Measurements from ENCODE around the gene RPA1. TPM values are rescaled to one million over a fixed set of nuclear protein-coding genes. Genes with fewer than 3 reads are reported as not detected.

The RPA1 gene
- total RNA-seq, 2 donors from 2014 or later, result 63.4 to 105 TPM

GRCh38 chr17:1947743-1948516 is 118.1 kb downstream of the RPA1 start:
- no peaks in the 10 kb centered on the region for H3K9me3 ChIP-seq
- H3K4me3 ChIP-seq, result no peak overlapping the region
- H3K9ac ChIP-seq (ENCODE audit: low read depth in 2 of 2, low read length in 2 of 2), result no peak overlapping the region
- no peak for TF ChIP-seq CTCF (IDR thresholded peaks at IDR 0.05)
- no peaks in the 10 kb centered on the region for H3K27me3 ChIP-seq
- H3K36me3 ChIP-seq, result no peaks in the 10 kb centered on the region
- no peak for DNase-seq
- intact Hi-C loops (cut with DNase I), result no loop called here
- no peak overlapping the region for H3K27ac ChIP-seq
- H3K4me1 ChIP-seq, result no peaks in the 10 kb centered on the region

GRCh38 chr17:1948517-1948825 is 118.7 kb downstream of the RPA1 start:
- Histone ChIP-seq H3K36me3 (no peaks in the 10 kb centered on the region), H3K9me3 (no peaks in the 10 kb centered on the region), H3K9ac (ENCODE audit: low read depth in 2 of 2, low read length in 2 of 2) (no peak overlapping the region), H3K27me3 (no peaks in the 10 kb centered on the region), H3K4me1 (no peaks in the 10 kb centered on the region), H3K4me3 (no peak overlapping the region), H3K27ac (no peak overlapping the region)
- intact Hi-C loops (cut with DNase I), result no loop called here
- TF ChIP-seq CTCF (IDR thresholded peaks at IDR 0.05), result no peak
- no peak for DNase-seq

Other genes starting within 250 kb of the RPA1 start
- gene SLC43A2, start 201.2 kb upstream of the RPA1 start, total RNA-seq, result 10 to 100 TPM; 29.3 to 38.7 TPM
- 1 to 10 TPM; 6.3 to 7.7 TPM for gene SCARF1, start 184.3 kb upstream of the RPA1 start, total RNA-seq
- 10 to 100 TPM; 35.7 to 40.4 TPM for gene RILP, start 180.1 kb upstream of the RPA1 start, total RNA-seq
- 100 to 1,000 TPM; 172 to 292 TPM for gene PRPF8, start 145.1 kb upstream of the RPA1 start, total RNA-seq
- 10 to 100 TPM; 30.2 to 32.6 TPM for gene TLCD2, start 119.6 kb upstream of the RPA1 start, total RNA-seq
- gene WDR81, start 105.3 kb upstream of the RPA1 start, total RNA-seq, result 10 to 100 TPM in 1 of 2 donors, 1 to 10 TPM in 1; 9.2 to 16.0 TPM
- 1 to 10 TPM; 1.0 to 1.7 TPM for gene SERPINF2, start 87.1 kb upstream of the RPA1 start, total RNA-seq
- 10 to 100 TPM; 13.3 to 39.7 TPM for gene SERPINF1, start 67.9 kb upstream of the RPA1 start, total RNA-seq
- 10 to 100 TPM in 1 of 2 donors, 1 to 10 TPM in 1; 8.0 to 14.7 TPM for gene SMYD4, start 103 bp upstream of the RPA1 start, total RNA-seq
- under 1 TPM; 0.32 to 0.37 TPM for gene RTN4RL1, start 195.3 kb downstream of the RPA1 start, total RNA-seq
- gene DPH1, start 200.1 kb downstream of the RPA1 start, total RNA-seq, result 10 to 100 TPM; 22.7 to 34.4 TPM
- gene OVCA2, start 212.0 kb downstream of the RPA1 start, total RNA-seq, result 10 to 100 TPM; 41.0 to 49.8 TPM
- 10 to 100 TPM in 1 of 2 donors, 1 to 10 TPM in 1; 7.0 to 11.2 TPM for gene HIC1, start 225.1 kb downstream of the RPA1 start, total RNA-seq

Measured in colonic mucosa (tissue), 4 donors.